A549 (cell line): ENCODE data around the gene KAT2B. TPM values are rescaled to one million over a fixed set of nuclear protein-coding genes. Genes with fewer than 3 reads are reported as not detected.

Experiments
- ATAC-seq, 2 experiments: fragments of 200-7000 bp in 1 of 2; fragments of >200 bp in 1 of 2; cut with Nextera tagmentation in 1 of 2; cut with Tn5 transposase in 1 of 2; 3 replicates each; pipeline versions ENCODE4 v1.8.0 to v1.9.1; 2018 to 2020; ENCODE audit warnings: mild to moderate bottlenecking in 1 of 2, moderate library complexity in 1 of 2
- CTCF ChIA-PET: fragments of 300-600 bp; sonication (Branson Sonifier 250); formaldehyde crosslinking; extraction: SDS; loops from one replicate; lab custom pipeline; 2021; ENCODE audit warnings: antibody characterized with exemption, inconsistent platforms; lab: Yijun Ruan, JAX
- POLR2A ChIA-PET: fragments of 350-600 bp; formaldehyde crosslinking; extraction: SDS; loops from one replicate; lab custom pipeline; 2021; ENCODE audit warnings: antibody characterized with exemption, inconsistent platforms; lab: Yijun Ruan, JAX
- DNase-seq, 2 experiments: peaks; one replicate each; pipeline versions ENCODE4 v3.0.0 to v3.0.0-alpha.2; 2011 to 2016; ENCODE audit warnings: low read depth in 1 of 2, low spot score in 1 of 2
- FAIRE-seq: peaks from 2 replicates; lab custom pipeline; 2011; peaks lifted over from hg19 to GRCh38; lab: Jason Lieb, UNC
- H3K27ac ChIP-seq, 2 experiments: fragments of >200 bp; sonication (Bioruptor Twin); formaldehyde crosslinking; 3 replicates each; pipeline ENCODE4 v1.5.1; 2016 to 2017
- H3K4me1 ChIP-seq: fragments of >200 bp; sonication (Bioruptor Twin); formaldehyde crosslinking; 3 replicates; pipeline ENCODE4 v1.6.1; 2016
- H3K4me2 ChIP-seq: fragments of >200 bp; sonication (Bioruptor Twin); formaldehyde crosslinking; 3 replicates; pipeline ENCODE4 v1.6.1; 2016
- H3K4me3 ChIP-seq: fragments of >200 bp; sonication (Bioruptor Twin); formaldehyde crosslinking; 3 replicates; pipeline ENCODE4 v1.5.1; 2016
- H3K9me3 ChIP-seq: fragments of >200 bp; sonication (Bioruptor Twin); formaldehyde crosslinking; 3 replicates; pipeline ENCODE4 v1.6.1; 2016
- ATOH8 ChIP-seq: fragments of 250-450 bp; sonication (Bioruptor Pico); IDR thresholded peaks from 2 replicates; pipeline ENCODE4 v1.5.0; 2020; ENCODE audit warnings: low read depth, mild to moderate bottlenecking, moderate library complexity
- BHLHE40 ChIP-seq: IDR thresholded peaks from 2 replicates; pipeline ENCODE4 v1.6.1; 2012; ENCODE audit warnings: low read depth, low read length, inconsistent platforms
- CHD2 ChIP-seq: fragments of 150-350 bp; IDR thresholded peaks from 2 replicates; pipeline ENCODE4 v1.6.1; 2014; ENCODE audit warnings: low read length; ENCODE audit not compliant: partially characterized antibody
- EHF ChIP-seq: fragments of 250-450 bp; sonication (Bioruptor Pico); IDR thresholded peaks from 2 replicates; pipeline ENCODE4 v1.5.0; 2020; ENCODE audit warnings: mild to moderate bottlenecking
- ESRRA ChIP-seq: fragments of 150-350 bp; IDR thresholded peaks from 2 replicates; pipeline ENCODE4 v1.6.1; 2014; ENCODE audit warnings: mild to moderate bottlenecking, low read length, borderline replicate concordance
- HOXA7 ChIP-seq: fragments of 250-450 bp; sonication (Bioruptor Pico); IDR thresholded peaks from 2 replicates; pipeline ENCODE4 v1.5.0; 2020; ENCODE audit warnings: mild to moderate bottlenecking, moderate library complexity
- JUN ChIP-seq, 2 experiments: fragments of >200 bp; sonication (Bioruptor Twin); formaldehyde crosslinking; IDR thresholded peaks; 2 replicates in 1 of 2; 3 replicates in 1 of 2; pipeline ENCODE4 v1.6.1; 2016 to 2017
- KDM5A ChIP-seq: fragments of 200-600 bp; sonication (generic); IDR thresholded peaks from 2 replicates; pipeline ENCODE4 v1.6.1; 2016; ENCODE audit warnings: antibody characterized with exemption, mild to moderate bottlenecking
- MAFK ChIP-seq: fragments of 450-650 bp; IDR thresholded peaks from 2 replicates; pipeline ENCODE4 v1.6.1; 2014; ENCODE audit not compliant: partially characterized antibody
- NFE2L2 ChIP-seq: fragments of 150-350 bp; conservative IDR thresholded peaks from 2 replicates; pipeline ENCODE4 v1.6.1; 2014; ENCODE audit warnings: low read length
- PBX3 ChIP-seq: IDR thresholded peaks from 2 replicates; pipeline ENCODE4 v1.6.1; 2012
- PHF8 ChIP-seq: fragments of 200-600 bp; sonication (generic); IDR thresholded peaks from 2 replicates; pipeline ENCODE4 v1.6.1; 2016; ENCODE audit warnings: low read depth, mild to moderate bottlenecking, antibody characterized with exemption, moderate library complexity, borderline replicate concordance
- POLR2AphosphoS2 ChIP-seq: conservative IDR thresholded peaks from 2 replicates; pipeline ENCODE4 v1.6.1; 2012; ENCODE audit warnings: low read length, improper control_type of control experiment, inconsistent platforms
- RAD21 ChIP-seq, 2 experiments: fragments of >200 bp in 1 of 2; sonication (Bioruptor Twin) in 1 of 2; formaldehyde crosslinking in 1 of 2; IDR thresholded peaks in 1 of 2; conservative IDR thresholded peaks in 1 of 2; 2 replicates in 1 of 2; 3 replicates in 1 of 2; pipeline ENCODE4 v1.6.1; 2012 to 2018; ENCODE audit warnings: inconsistent platforms in 1 of 2
- RCOR1 ChIP-seq: fragments of 150-350 bp; IDR thresholded peaks from 2 replicates; pipeline ENCODE4 v1.6.1; 2014; ENCODE audit warnings: antibody characterized with exemption, low read length, low read depth
- SMC3 ChIP-seq: fragments of >200 bp; sonication (Bioruptor Twin); formaldehyde crosslinking; IDR thresholded peaks from 3 replicates; pipeline ENCODE4 v1.6.1; 2018; ENCODE audit warnings: inconsistent platforms
- ZC3H11A ChIP-seq: fragments of 450-650 bp; IDR thresholded peaks from 2 replicates; pipeline ENCODE4 v1.6.1; 2014; ENCODE audit warnings: antibody characterized with exemption, mild to moderate bottlenecking
- ZFP36 ChIP-seq: fragments of 450-650 bp; IDR thresholded peaks from 2 replicates; pipeline ENCODE4 v1.6.1; 2014; ENCODE audit warnings: borderline replicate concordance; ENCODE audit not compliant: partially characterized antibody
- ZSCAN20 ChIP-seq: fragments of 250-450 bp; sonication (Bioruptor Pico); IDR thresholded peaks from 2 replicates; pipeline ENCODE4 v1.8.0; 2022; ENCODE audit warnings: mild to moderate bottlenecking, moderate library complexity
- WGBS: methylation state at CpG from one replicate; pipeline ENCODE4 v1.1.6; 2017; ENCODE audit errors: missing lambda C conversion rate; 5-methylcytosine and 5-hydroxymethylcytosine counted together
- polyA plus RNA-seq, 4 experiments: library from polyadenylated mRNA; depleted of rRNA in 3 of 4; stranded (reverse); fragments of >200 nt; fragmentation: RNase III in 1 of 4; extraction: RNeasy Plus Mini Kit Qiagen cat#74134 plus additional on column Dnase treatment in 1 of 4; gene quantifications; 2 replicates in 3 of 4; 3 replicates in 1 of 4; pipeline ENCODE4 v1.2.3, GENCODE V29; 2011 to 2017

The KAT2B gene
- polyA plus RNA-seq, 2 of the 4 experiments (the other 2 are of a cell fraction): 7.2 to 11.9 TPM

- TF ChIP-seq ZC3H11A (no peak), POLR2AphosphoS2 (no peak), RAD21 (conservative IDR thresholded peaks at IDR 0.05 in 1 of 2, IDR thresholded peaks at IDR 0.05 in 1 of 2) (no peak), KDM5A (peak; percentile 86), BHLHE40 (peak; percentile 33; the same call in 1 of the 2 replicates), RCOR1 (no peak), NFE2L2 (no peak), ATOH8 (CRISPR knock-in tag) (no peak), JUN (IDR thresholded peaks at IDR 0.05) (peak; percentile 53 to 83; a peak in 4 of 5 replicates)
These were observed 145.7 kb downstream of the KAT2B start, which contains the start of gene SGO1 (continued) for GRCh38 chr3:20185679-20186599.

GRCh38 chr3:20186600-20187004, 146.4 kb downstream of the KAT2B start:
- no peak for TF ChIP-seq JUN (IDR thresholded peaks at IDR 0.05)
- TF ChIP-seq ZFP36: no peak
- no peak for TF ChIP-seq PBX3
- TF ChIP-seq PHF8: peak; percentile 29; the same call in 1 of the 2 replicates
- TF ChIP-seq ZSCAN20: no peak
- TF ChIP-seq MAFK: no peak
- no peak for TF ChIP-seq SMC3
- peak overlapping the region; percentile 67 for H3K4me3 ChIP-seq
- ChIA-PET CTCF (no interaction called here), POLR2A (interaction anchor here (0.9 to 1.5 kb wide), 2 partner anchors 9 to 129 kb away, joined by 3 read pairs; no protein-coding TSS in a partner anchor)
- DNase-seq (peak; percentile 2 to 7), ATAC-seq (peak; percentile 8 to 10; a peak in 4 of 6 replicates), FAIRE-seq (no peak)
- H3K9me3 ChIP-seq: no peaks in the 10 kb centered on the region
- H3K4me2 ChIP-seq: peak overlapping the region; percentile 76
- H3K27ac ChIP-seq: peak overlapping the region; percentile 81 to 91
- peaks cover 16% of the 10 kb centered on the region; the same call in 2 of the 3 replicates for H3K4me1 ChIP-seq
- WGBS: 5% methylated on average over 9 of the region's 9 CpGs

GRCh38 chr3:20190991-20191390, 150.7 kb downstream of the KAT2B start:
- peak in 1 of 2 experiments; percentile 20 for DNase-seq
- no peak for FAIRE-seq

GRCh38 chr3:20194793-20195460, 154.7 kb downstream of the KAT2B start:
- WGBS: 56% methylated on average over 7 of the region's 7 CpGs
- CTCF ChIA-PET: no interaction called here
- H3K27ac ChIP-seq: no peak overlapping the region
- FAIRE-seq (no peak), ATAC-seq (no peak), DNase-seq (no peak)
- H3K4me2 ChIP-seq: no peak overlapping the region
- no peak overlapping the region for H3K4me3 ChIP-seq
- no peaks in the 10 kb centered on the region for H3K4me1 ChIP-seq
- no peaks in the 10 kb centered on the region for H3K9me3 ChIP-seq
- TF ChIP-seq CHD2 (no peak), RCOR1 (no peak), HOXA7 (CRISPR knock-in tag) (no peak)
- POLR2A ChIA-PET: interaction anchor here (1.5 kb wide), 1 partner anchor 8 kb away, joined by 3 read pairs; no protein-coding TSS in a partner anchor

More at GRCh38 chr3:20190991-20191390, 150.7 kb downstream of the KAT2B start:
- no peak for TF ChIP-seq EHF (CRISPR knock-in tag)
- TF ChIP-seq ESRRA: no peak
- no peak for TF ChIP-seq SMC3
- TF ChIP-seq, all 56 proteins: peak for 0
- WGBS: 28% methylated on average over 5 of the region's 5 CpGs
- ChIA-PET CTCF (interaction anchor here (0.9 to 1.7 kb wide), 2 partner anchors 17 to 305 kb away, joined by 3 to 4 read pairs; no protein-coding TSS in a partner anchor), POLR2A (no interaction called here)
- 0 out of 6 replicates have a peak, but pooled peaks of 1 of the 2 experiments have one; percentile 39 for ATAC-seq
- Histone ChIP-seq H3K27ac (no peak overlapping the region), H3K4me2 (no peak overlapping the region), H3K9me3 (no peaks in the 10 kb centered on the region), H3K4me1 (peaks cover 7% of the 10 kb centered on the region; the same call in 2 of the 3 replicates), H3K4me3 (no peak overlapping the region)
